Liver (tissue), 9 donors: ENCODE data around the gene TTC23. TPM values are rescaled to one million over a fixed set of nuclear protein-coding genes. Genes with fewer than 3 reads are reported as not detected.

Experiments used
- DNase-seq: peaks from one replicate; pipeline ENCODE4 v3.0.0-alpha.2; 2017; ENCODE audit warnings: low spot score
- H3K27ac ChIP-seq, 2 donors: one replicate each; pipeline ENCODE4 v1.7.0; 2013; ENCODE audit warnings: inconsistent platforms in 2 of 2, low read length in 2 of 2, control low read depth in 1 of 2, low read depth in 1 of 2, mild to moderate bottlenecking in 1 of 2
- H3K27me3 ChIP-seq, 4 donors: one replicate each; pipeline versions ENCODE4 v1.6.1 to v1.7.0; 2013; ENCODE audit warnings: low read length in 3 of 4, inconsistent platforms in 1 of 4, mild to moderate bottlenecking in 1 of 4, moderate library complexity in 1 of 4; ENCODE audit not compliant: control insufficient read depth in 4 of 4, insufficient read depth in 4 of 4
- H3K36me3 ChIP-seq, 4 donors: one replicate each; pipeline versions ENCODE4 v1.6.1 to v1.7.0; 2013; ENCODE audit warnings: low read length in 3 of 4, mild to moderate bottlenecking in 3 of 4, low read depth in 1 of 4, moderate library complexity in 1 of 4; ENCODE audit not compliant: control insufficient read depth in 4 of 4, insufficient read depth in 3 of 4
- H3K4me1 ChIP-seq, 4 donors: one replicate each; pipeline versions ENCODE4 v1.6.1 to v1.7.0; 2013; ENCODE audit warnings: low read length in 3 of 4, mild to moderate bottlenecking in 3 of 4, moderate library complexity in 1 of 4; ENCODE audit not compliant: control insufficient read depth in 4 of 4, insufficient read depth in 4 of 4
- H3K4me3 ChIP-seq, 3 donors: one replicate each; pipeline versions ENCODE4 v1.6.1 to v1.7.0; 2013; ENCODE audit warnings: low read length in 3 of 3, control low read depth in 1 of 3, low read depth in 1 of 3, mild to moderate bottlenecking in 1 of 3
- H3K9ac ChIP-seq, 2 donors: one replicate each; pipeline ENCODE4 v1.7.0; 2013; ENCODE audit warnings: low read length in 2 of 2, mild to moderate bottlenecking in 2 of 2, moderate library complexity in 2 of 2, control low read depth in 1 of 2, low read depth in 1 of 2
- H3K9me3 ChIP-seq, 4 donors: one replicate each; pipeline versions ENCODE4 v1.6.1 to v1.7.0; 2013; ENCODE audit warnings: low read length in 3 of 4; ENCODE audit not compliant: control insufficient read depth in 4 of 4
- EGR1 ChIP-seq, 2 donors: IDR thresholded peaks; 2 replicates each; pipeline ENCODE4 v1.6.1; 2016 to 2018; ENCODE audit warnings: antibody characterized with exemption in 2 of 2, low read depth in 2 of 2
- FOXA1 ChIP-seq: IDR thresholded peaks from 2 replicates; pipeline ENCODE4 v1.6.1; 2016; ENCODE audit warnings: antibody characterized with exemption
- FOXA2 ChIP-seq: IDR thresholded peaks from 2 replicates; pipeline ENCODE4 v1.6.1; 2016; ENCODE audit warnings: antibody characterized with exemption
- GABPA ChIP-seq, 2 donors: IDR thresholded peaks in 1 of 2; conservative IDR thresholded peaks in 1 of 2; 2 replicates each; pipeline ENCODE4 v1.6.1; 2016; ENCODE audit warnings: antibody characterized with exemption in 2 of 2, mild to moderate bottlenecking in 1 of 2, moderate library complexity in 1 of 2
- HNF4A ChIP-seq, 2 donors: conservative IDR thresholded peaks; 2 replicates each; pipeline ENCODE4 v1.6.1; 2016; ENCODE audit warnings: antibody characterized with exemption in 2 of 2, mild to moderate bottlenecking in 2 of 2
- HNF4G ChIP-seq: IDR thresholded peaks from 2 replicates; pipeline ENCODE4 v1.6.1; 2016; ENCODE audit warnings: antibody characterized with exemption
- JUND ChIP-seq, 2 donors: IDR thresholded peaks; 2 replicates each; pipeline ENCODE4 v1.6.1; 2016; ENCODE audit warnings: antibody characterized with exemption in 2 of 2
- NR2F2 ChIP-seq: IDR thresholded peaks from 2 replicates; pipeline ENCODE4 v1.6.1; 2016; ENCODE audit warnings: antibody characterized with exemption
- RAD21 ChIP-seq, 2 donors: IDR thresholded peaks; 2 replicates each; pipeline ENCODE4 v1.6.1; 2016; ENCODE audit warnings: antibody characterized with exemption in 2 of 2, mild to moderate bottlenecking in 2 of 2
- SP1 ChIP-seq: IDR thresholded peaks from 2 replicates; pipeline ENCODE4 v1.6.1; 2018; ENCODE audit warnings: antibody characterized with exemption, mild to moderate bottlenecking
- TAF1 ChIP-seq: conservative IDR thresholded peaks from 2 replicates; pipeline ENCODE4 v1.6.1; 2016; ENCODE audit warnings: antibody characterized with exemption, mild to moderate bottlenecking
- YY1 ChIP-seq: IDR thresholded peaks from 2 replicates; pipeline ENCODE4 v1.6.1; 2016; ENCODE audit warnings: antibody characterized with exemption, mild to moderate bottlenecking
- WGBS: extraction: QIAGEN DNeasy Blood & Tissue Kit; methylation state at CpG from one replicate; pipeline ENCODE4 v1.1.7; 2013; 5-methylcytosine and 5-hydroxymethylcytosine counted together
- polyA plus RNA-seq, 2 donors: library from polyadenylated mRNA; stranded (reverse) in 1 of 2; unstranded in 1 of 2; fragments of 200-250 nt in 1 of 2; fragments of >200 nt in 1 of 2; fragmentation: Nextera tagmentation in 1 of 2; extraction: Ambion mirVana in 1 of 2; gene quantifications; one replicate each; pipeline versions ENCODE4 v1.2.1 to v1.2.3, GENCODE V29; 2013 to 2015
- total RNA-seq, 2 donors: library from RNA; depleted of rRNA; stranded (reverse); fragments of >200 nt; gene quantifications; one replicate each; pipeline ENCODE4 v1.2.3, GENCODE V29; 2014
- TF ChIP-seq, protein P1 (sequence below): fragments of 150-350 bp; IDR thresholded peaks from 2 replicates; pipeline ENCODE4 v1.5.1; 2017; ENCODE audit warnings: improper control_type of control experiment, low read depth, low read length; ENCODE audit not compliant: missing input control
- TF ChIP-seq, protein P2 (sequence below): IDR thresholded peaks from 2 replicates; pipeline ENCODE4 v1.6.1; 2016; ENCODE audit warnings: antibody characterized with exemption
- TF ChIP-seq, protein P3 (sequence below): IDR thresholded peaks from 2 replicates; pipeline ENCODE4 v1.6.1; 2016; ENCODE audit warnings: antibody characterized with exemption
- TF ChIP-seq, protein P4 (sequence below): IDR thresholded peaks from 2 replicates; pipeline ENCODE4 v1.6.1; 2016; ENCODE audit warnings: antibody characterized with exemption
- TF ChIP-seq, protein P5 (sequence below): IDR thresholded peaks from 2 replicates; pipeline ENCODE4 v1.6.1; 2016; ENCODE audit warnings: antibody characterized with exemption, mild to moderate bottlenecking
- donor health status: healthy.
- donor health status: healthy.
- donor health status: healthy.
- donor health status: healthy.
- donor health status: healthy.

The TTC23 gene
- total and polyA plus RNA-seq, 4 donors: 3.7 to 12.3 (median 7.2) TPM

DNA sequence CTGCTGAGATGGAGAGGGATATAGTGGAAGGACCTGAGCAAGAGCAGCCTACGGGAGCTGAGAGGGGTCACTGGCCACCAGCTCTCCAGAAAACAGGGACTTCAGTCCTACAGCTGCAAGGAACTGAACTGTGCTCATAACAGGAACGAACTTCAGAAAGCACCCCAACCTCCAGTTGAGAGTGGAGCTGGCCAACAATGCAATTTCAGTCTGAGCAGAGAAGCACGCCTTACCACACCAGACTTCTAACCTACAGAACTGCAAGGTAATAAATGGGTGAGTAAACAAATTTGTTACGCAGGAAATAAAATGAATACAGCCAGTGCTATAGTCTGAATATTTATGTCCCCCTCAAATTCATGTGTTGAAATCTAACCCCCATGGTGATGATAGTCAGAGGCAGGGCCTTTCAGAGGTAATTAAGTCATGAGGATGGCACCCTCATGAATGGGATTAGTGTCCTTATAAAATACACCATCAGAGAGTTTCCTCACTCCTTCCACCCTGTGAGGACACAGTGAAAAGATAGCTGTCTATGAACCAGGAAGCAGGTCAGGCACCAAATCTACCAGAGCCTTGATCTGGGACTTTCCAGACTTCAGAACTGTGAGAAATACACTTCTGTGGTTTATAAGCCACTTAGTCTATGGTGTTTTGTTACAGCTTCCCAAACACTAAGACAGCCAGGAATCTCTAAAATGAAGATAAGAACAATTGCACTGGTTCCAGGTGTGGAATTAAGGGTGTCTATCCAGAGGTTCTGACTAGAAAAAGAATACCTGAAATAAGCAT, 85.9 kb downstream of the TTC23 start (continued):
- TF ChIP-seq, protein P1, sequence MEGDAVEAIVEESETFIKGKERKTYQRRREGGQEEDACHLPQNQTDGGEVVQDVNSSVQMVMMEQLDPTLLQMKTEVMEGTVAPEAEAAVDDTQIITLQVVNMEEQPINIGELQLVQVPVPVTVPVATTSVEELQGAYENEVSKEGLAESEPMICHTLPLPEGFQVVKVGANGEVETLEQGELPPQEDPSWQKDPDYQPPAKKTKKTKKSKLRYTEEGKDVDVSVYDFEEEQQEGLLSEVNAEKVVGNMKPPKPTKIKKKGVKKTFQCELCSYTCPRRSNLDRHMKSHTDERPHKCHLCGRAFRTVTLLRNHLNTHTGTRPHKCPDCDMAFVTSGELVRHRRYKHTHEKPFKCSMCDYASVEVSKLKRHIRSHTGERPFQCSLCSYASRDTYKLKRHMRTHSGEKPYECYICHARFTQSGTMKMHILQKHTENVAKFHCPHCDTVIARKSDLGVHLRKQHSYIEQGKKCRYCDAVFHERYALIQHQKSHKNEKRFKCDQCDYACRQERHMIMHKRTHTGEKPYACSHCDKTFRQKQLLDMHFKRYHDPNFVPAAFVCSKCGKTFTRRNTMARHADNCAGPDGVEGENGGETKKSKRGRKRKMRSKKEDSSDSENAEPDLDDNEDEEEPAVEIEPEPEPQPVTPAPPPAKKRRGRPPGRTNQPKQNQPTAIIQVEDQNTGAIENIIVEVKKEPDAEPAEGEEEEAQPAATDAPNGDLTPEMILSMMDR: no peak
- TF ChIP-seq SP1 (no peak), TAF1 (no peak)

DNA sequence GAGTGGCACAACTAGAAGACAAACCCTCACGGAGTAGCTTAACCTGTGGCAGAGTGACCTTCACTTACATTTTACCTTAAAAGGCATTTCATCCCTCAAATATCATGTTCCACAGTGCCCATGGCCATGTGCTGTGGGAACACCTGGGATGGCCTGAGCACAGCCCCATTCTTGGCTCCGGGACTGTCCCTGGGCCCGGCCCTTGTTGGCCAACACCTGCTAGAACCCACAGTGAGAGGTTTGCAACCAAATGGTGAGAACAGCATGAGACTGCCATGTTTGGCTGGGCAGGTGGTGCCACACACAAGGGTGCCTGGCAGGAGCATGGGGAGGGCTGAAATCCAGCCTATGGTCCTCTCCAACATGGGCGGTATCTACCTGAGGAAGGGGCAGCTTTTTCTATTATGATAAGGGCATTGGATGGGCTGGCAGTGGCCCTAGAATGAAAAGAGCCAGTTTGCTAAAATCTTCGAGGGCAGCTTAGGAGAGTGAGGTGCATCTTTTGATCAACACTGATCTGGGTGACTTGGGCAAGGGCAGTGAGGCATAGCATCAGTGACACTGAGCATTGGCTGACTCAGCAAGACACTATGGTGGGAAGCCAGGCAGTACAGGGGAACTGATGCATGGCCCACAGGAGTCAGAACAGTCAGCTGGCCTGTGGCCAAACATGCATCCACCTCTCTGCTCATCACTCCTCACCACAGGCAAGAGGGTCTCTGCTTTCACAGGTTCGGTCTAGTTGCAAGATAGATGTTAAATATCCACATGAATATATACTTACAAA, 90.6 kb downstream of the TTC23 start:
- peaks cover 2 to 14% (median 4%) of the 10 kb centered on the region in 4 donors for H3K36me3 ChIP-seq
- 97% methylated on average over 6 of the region's 6 CpGs for WGBS

More for the DNA sequence above, 90.6 kb downstream of the TTC23 start:
- TF ChIP-seq, protein P1: no peak
- TF ChIP-seq NR2F2 (no peak), RAD21 (IDR thresholded peaks at IDR 0.05) (no peak), EGR1 (IDR thresholded peaks at IDR 0.05; ENCODE audit: low read depth in 2 of 2) (no peak), HNF4G (no peak), HNF4A (conservative IDR thresholded peaks at IDR 0.05) (no peak), FOXA2 (no peak), GABPA (IDR thresholded peaks at IDR 0.05 in 1 of 2, conservative IDR thresholded peaks at IDR 0.05 in 1 of 2) (no peak), YY1 (no peak), FOXA1 (no peak), JUND (IDR thresholded peaks at IDR 0.05) (no peak), TAF1 (no peak), SP1 (no peak)
- TF ChIP-seq, protein P2, sequence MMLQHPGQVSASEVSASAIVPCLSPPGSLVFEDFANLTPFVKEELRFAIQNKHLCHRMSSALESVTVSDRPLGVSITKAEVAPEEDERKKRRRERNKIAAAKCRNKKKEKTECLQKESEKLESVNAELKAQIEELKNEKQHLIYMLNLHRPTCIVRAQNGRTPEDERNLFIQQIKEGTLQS: no peak
- TF ChIP-seq, protein P3, sequence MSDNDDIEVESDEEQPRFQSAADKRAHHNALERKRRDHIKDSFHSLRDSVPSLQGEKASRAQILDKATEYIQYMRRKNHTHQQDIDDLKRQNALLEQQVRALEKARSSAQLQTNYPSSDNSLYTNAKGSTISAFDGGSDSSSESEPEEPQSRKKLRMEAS: no peak
- TF ChIP-seq, protein P4, sequence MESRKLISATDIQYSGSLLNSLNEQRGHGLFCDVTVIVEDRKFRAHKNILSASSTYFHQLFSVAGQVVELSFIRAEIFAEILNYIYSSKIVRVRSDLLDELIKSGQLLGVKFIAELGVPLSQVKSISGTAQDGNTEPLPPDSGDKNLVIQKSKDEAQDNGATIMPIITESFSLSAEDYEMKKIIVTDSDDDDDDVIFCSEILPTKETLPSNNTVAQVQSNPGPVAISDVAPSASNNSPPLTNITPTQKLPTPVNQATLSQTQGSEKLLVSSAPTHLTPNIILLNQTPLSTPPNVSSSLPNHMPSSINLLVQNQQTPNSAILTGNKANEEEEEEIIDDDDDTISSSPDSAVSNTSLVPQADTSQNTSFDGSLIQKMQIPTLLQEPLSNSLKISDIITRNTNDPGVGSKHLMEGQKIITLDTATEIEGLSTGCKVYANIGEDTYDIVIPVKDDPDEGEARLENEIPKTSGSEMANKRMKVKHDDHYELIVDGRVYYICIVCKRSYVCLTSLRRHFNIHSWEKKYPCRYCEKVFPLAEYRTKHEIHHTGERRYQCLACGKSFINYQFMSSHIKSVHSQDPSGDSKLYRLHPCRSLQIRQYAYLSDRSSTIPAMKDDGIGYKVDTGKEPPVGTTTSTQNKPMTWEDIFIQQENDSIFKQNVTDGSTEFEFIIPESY: no peak
- TF ChIP-seq, protein P5, sequence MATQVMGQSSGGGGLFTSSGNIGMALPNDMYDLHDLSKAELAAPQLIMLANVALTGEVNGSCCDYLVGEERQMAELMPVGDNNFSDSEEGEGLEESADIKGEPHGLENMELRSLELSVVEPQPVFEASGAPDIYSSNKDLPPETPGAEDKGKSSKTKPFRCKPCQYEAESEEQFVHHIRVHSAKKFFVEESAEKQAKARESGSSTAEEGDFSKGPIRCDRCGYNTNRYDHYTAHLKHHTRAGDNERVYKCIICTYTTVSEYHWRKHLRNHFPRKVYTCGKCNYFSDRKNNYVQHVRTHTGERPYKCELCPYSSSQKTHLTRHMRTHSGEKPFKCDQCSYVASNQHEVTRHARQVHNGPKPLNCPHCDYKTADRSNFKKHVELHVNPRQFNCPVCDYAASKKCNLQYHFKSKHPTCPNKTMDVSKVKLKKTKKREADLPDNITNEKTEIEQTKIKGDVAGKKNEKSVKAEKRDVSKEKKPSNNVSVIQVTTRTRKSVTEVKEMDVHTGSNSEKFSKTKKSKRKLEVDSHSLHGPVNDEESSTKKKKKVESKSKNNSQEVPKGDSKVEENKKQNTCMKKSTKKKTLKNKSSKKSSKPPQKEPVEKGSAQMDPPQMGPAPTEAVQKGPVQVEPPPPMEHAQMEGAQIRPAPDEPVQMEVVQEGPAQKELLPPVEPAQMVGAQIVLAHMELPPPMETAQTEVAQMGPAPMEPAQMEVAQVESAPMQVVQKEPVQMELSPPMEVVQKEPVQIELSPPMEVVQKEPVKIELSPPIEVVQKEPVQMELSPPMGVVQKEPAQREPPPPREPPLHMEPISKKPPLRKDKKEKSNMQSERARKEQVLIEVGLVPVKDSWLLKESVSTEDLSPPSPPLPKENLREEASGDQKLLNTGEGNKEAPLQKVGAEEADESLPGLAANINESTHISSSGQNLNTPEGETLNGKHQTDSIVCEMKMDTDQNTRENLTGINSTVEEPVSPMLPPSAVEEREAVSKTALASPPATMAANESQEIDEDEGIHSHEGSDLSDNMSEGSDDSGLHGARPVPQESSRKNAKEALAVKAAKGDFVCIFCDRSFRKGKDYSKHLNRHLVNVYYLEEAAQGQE: no peak
- H3K4me3 ChIP-seq: no peak overlapping the region
- H3K9ac ChIP-seq: no peak overlapping the region
- no peaks in the 10 kb centered on the region for H3K9me3 ChIP-seq
- no peak for DNase-seq
- no peak overlapping the region for H3K27ac ChIP-seq
- H3K27me3 ChIP-seq: no peaks in the 10 kb centered on the region
- peaks cover 0 to 18% (median 9%) of the 10 kb centered on the region in 4 donors for H3K4me1 ChIP-seq
